ENCODE results near the gene STAB2. TPM values are rescaled to one million over a fixed set of nuclear protein-coding genes. Genes with fewer than 3 reads are reported as not detected.
A peak's percentile ranks its signal among the peaks of the same experiment; 100 is the strongest.

STAB2 gene
- total and polyA plus RNA-seq, 9 donors = 0.05 to 9.3 (median 0.86) TPM

GRCh38 chr12:103632554-103633216 is 45.6 kb downstream of the STAB2 start:
- DNase-seq = peak in 1 of 5 donors; percentile 13
- intact Hi-C loops (cut with DNase I) = no loop called here
- no peak overlapping the region for H3K27ac ChIP-seq
- H3K9me3 ChIP-seq = peaks cover 0 to 3% of the 10 kb centered on the region in 2 donors
- no peak overlapping the region for H3K4me3 ChIP-seq
- no peaks in the 10 kb centered on the region for H3K27me3 ChIP-seq
- H3K36me3 ChIP-seq = no peaks in the 10 kb centered on the region
- 30 to 36% (median 34%) methylated on average over 15 of the region's 15 CpGs for WGBS, 3 donors
- no peaks in the 10 kb centered on the region for H3K4me1 ChIP-seq (ENCODE audit: insufficient read depth)
- TF ChIP-seq, protein P1, sequence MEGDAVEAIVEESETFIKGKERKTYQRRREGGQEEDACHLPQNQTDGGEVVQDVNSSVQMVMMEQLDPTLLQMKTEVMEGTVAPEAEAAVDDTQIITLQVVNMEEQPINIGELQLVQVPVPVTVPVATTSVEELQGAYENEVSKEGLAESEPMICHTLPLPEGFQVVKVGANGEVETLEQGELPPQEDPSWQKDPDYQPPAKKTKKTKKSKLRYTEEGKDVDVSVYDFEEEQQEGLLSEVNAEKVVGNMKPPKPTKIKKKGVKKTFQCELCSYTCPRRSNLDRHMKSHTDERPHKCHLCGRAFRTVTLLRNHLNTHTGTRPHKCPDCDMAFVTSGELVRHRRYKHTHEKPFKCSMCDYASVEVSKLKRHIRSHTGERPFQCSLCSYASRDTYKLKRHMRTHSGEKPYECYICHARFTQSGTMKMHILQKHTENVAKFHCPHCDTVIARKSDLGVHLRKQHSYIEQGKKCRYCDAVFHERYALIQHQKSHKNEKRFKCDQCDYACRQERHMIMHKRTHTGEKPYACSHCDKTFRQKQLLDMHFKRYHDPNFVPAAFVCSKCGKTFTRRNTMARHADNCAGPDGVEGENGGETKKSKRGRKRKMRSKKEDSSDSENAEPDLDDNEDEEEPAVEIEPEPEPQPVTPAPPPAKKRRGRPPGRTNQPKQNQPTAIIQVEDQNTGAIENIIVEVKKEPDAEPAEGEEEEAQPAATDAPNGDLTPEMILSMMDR (IDR thresholded peaks at IDR 0.05) = no peak
- TF ChIP-seq POLR2A (IDR thresholded peaks at IDR 0.05) = no peak
- TF ChIP-seq EP300 (IDR thresholded peaks at IDR 0.05) = no peak

- Histone ChIP-seq H3K27ac (no peak overlapping the region), H3K9me3 (peaks cover 0 to 3% of the 10 kb centered on the region in 2 donors), H3K27me3 (no peaks in the 10 kb centered on the region), H3K4me1 (ENCODE audit: insufficient read depth) (no peaks in the 10 kb centered on the region), H3K36me3 (no peaks in the 10 kb centered on the region), H3K4me3 (no peak overlapping the region)
- intact Hi-C loops (cut with DNase I) = no loop called here
- WGBS, 3 donors = 81 to 88% (median 86%) methylated on average over 4 of the region's 4 CpGs
- TF ChIP-seq, protein P1 (IDR thresholded peaks at IDR 0.05) = no peak
- TF ChIP-seq POLR2A (IDR thresholded peaks at IDR 0.05) (no peak), EP300 (IDR thresholded peaks at IDR 0.05) (no peak)
- DNase-seq = no peak
Observed at GRCh38 chr12:103634732-103635131, 47.7 kb downstream of the STAB2 start.

- H3K27ac ChIP-seq = no peak overlapping the region
- TF ChIP-seq POLR2A (IDR thresholded peaks at IDR 0.05) (no peak), EP300 (IDR thresholded peaks at IDR 0.05) (no peak)
- TF ChIP-seq, protein P1 (IDR thresholded peaks at IDR 0.05) = no peak
- DNase-seq = no peak
- H3K4me1 ChIP-seq (ENCODE audit: insufficient read depth) = no peaks in the 10 kb centered on the region
- WGBS, 3 donors = 93 to 94% (median 93%) methylated on average over 4 of the region's 4 CpGs
- H3K27me3 ChIP-seq = no peaks in the 10 kb centered on the region
- no peaks in the 10 kb centered on the region for H3K36me3 ChIP-seq
- no peak overlapping the region for H3K4me3 ChIP-seq
- intact Hi-C loops (cut with DNase I) = no loop called here
- peaks cover 0 to 3% of the 10 kb centered on the region in 2 donors for H3K9me3 ChIP-seq
Observed at GRCh38 chr12:103635419-103635818, 48.3 kb downstream of the STAB2 start.

DNA sequence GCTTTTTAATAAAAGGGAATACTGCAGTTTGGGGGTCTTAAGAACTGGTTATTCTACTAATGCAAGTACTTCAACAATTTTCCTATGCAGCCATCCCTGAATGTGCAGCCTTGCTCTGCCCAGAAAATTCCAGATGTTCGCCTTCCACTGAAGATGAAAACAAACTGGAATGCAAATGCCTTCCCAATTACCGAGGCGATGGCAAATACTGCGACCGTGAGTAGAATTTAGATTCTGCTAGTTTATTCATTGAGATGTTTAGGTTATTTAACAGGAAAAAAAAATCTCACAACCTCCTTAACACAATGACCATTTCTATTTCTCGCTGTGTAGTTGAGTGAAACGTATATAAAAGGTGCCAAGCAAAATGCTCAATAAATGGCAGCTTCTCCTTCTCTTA is 49.9 kb downstream of the STAB2 start:
- no peak overlapping the region for H3K4me3 ChIP-seq
- no peaks in the 10 kb centered on the region for H3K9me3 ChIP-seq
- no peak for DNase-seq
- no peaks in the 10 kb centered on the region for H3K27me3 ChIP-seq
- no peak overlapping the region for H3K27ac ChIP-seq
- 60 to 82% (median 66%) methylated on average over 7 of the region's 7 CpGs for WGBS, 3 donors
- no peaks in the 10 kb centered on the region for H3K36me3 ChIP-seq
- TF ChIP-seq POLR2A (IDR thresholded peaks at IDR 0.05) = no peak
- TF ChIP-seq, protein P1 (IDR thresholded peaks at IDR 0.05) = no peak
- no peak for TF ChIP-seq EP300 (IDR thresholded peaks at IDR 0.05)
- no peaks in the 10 kb centered on the region for H3K4me1 ChIP-seq (ENCODE audit: insufficient read depth)
- intact Hi-C loops (cut with DNase I) = no loop called here

All from ovary (tissue), 9 donors.